GM18867 (cell line): Measurements from ENCODE around the gene CCDC88A.
"Not testable (repeated sequence)": the region's sequence is repeated elsewhere in the genome, so short reads cannot be mapped to it uniquely, and the experiment has no call there.

Experiments
- ATAC-seq: cut with Tn5 transposase; IDR thresholded peaks from one replicate; pipeline ENCODE4 v1.9.1; 2021; ENCODE audit warnings: mild to moderate bottlenecking, moderate library complexity; ENCODE audit not compliant: unreplicated experiment

Gene CCDC88A

DNA sequence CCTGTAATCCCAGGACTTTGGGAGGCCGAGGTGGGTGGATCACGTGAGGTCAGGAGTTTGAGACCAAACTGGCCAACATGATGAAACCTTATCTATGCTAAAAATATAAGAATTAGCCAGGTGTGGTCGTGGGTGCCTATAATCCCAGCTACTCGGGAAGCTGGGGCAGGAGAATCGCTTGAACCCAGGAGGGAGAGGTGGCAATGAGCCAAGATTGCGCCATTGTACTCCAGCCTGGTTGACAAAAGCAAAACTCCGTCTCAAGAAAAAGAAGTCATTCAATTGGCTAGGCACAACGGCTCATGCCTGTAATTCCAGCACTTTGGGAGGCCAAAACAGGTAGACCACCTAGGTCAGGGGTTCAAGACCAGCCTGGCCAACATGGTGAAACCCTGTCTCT lies 178.1 kb downstream of the CCDC88A start:
- not testable (repeated sequence) for ATAC-seq

- ATAC-seq: no peak
Observed at GRCh38 chr2:55239656-55240222, 179.9 kb downstream of the CCDC88A start.
